HPDE6-E6E7 (cell line): ENCODE measurements around the gene FAM229B.
A peak's percentile ranks its signal among the peaks of the same experiment; 100 is the strongest.
"Not testable (repeated sequence)": the region's sequence is repeated elsewhere in the genome, so short reads cannot be mapped to it uniquely, and the experiment has no call there.

Source experiments
- DNase-seq: peaks from one replicate; pipeline ENCODE4 v3.0.0; 2011; ENCODE audit warnings: missing footprints; ENCODE audit errors: extremely low spot score

Gene FAM229B

GRCh38 chr6:112087136-112087911, at the start of gene FAM229B, which contains the start of gene TUBE1:
FAM229B (plus strand) TSS chr6:112087591; CDS start chr6:112099284, 11,693 bp downstream.
TUBE1 (minus strand) TSS chr6:112087482; CDS start chr6:112087434, 48 bp downstream.
- DNase-seq: peak; percentile 64

- no peak for DNase-seq
These were observed 49.6 kb upstream of the FAM229B start for GRCh38 chr6:112037783-112038216.

GRCh38 chr6:112038268-112038667, 49.1 kb upstream of the FAM229B start:
- DNase-seq: no peak

GRCh38 chr6:112038756-112039430, 48.5 kb upstream of the FAM229B start:
- DNase-seq: no peak

- no peak for DNase-seq
These were observed 48.0 kb upstream of the FAM229B start for GRCh38 chr6:112039431-112039770.

- DNase-seq: no peak
These were observed 46.4 kb upstream of the FAM229B start for GRCh38 chr6:112040956-112041355.

GRCh38 chr6:112041535-112041934, 45.9 kb upstream of the FAM229B start:
- DNase-seq: no peak

- DNase-seq: peak; percentile 83
These were observed 44.1 kb upstream of the FAM229B start for GRCh38 chr6:112043032-112044007.

- DNase-seq: no peak
These were observed 43.2 kb upstream of the FAM229B start for GRCh38 chr6:112044196-112044595.

GRCh38 chr6:112044856-112045255, 42.5 kb upstream of the FAM229B start:
- no peak for DNase-seq

GRCh38 chr6:112047523-112047922, 39.9 kb upstream of the FAM229B start:
- DNase-seq: not testable (repeated sequence)

- no peak for DNase-seq
These were observed 38.2 kb upstream of the FAM229B start for GRCh38 chr6:112049026-112049799.

GRCh38 chr6:112049996-112050395, 37.4 kb upstream of the FAM229B start:
- DNase-seq: no peak

GRCh38 chr6:112050429-112050828, 37.0 kb upstream of the FAM229B start:
- DNase-seq: no peak

GRCh38 chr6:112051251-112051740, 36.1 kb upstream of the FAM229B start:
- DNase-seq: not testable (repeated sequence)

- no peak for DNase-seq
These were observed 33.4 kb upstream of the FAM229B start, which contains the start of gene CCN6 for GRCh38 chr6:112054001-112054400. CCN6 (plus strand) TSS chr6:112054104; CDS start chr6:112054358, 254 bp downstream.

- DNase-seq: no peak
These were observed 32.7 kb upstream of the FAM229B start for GRCh38 chr6:112054555-112055190.

- DNase-seq: no peak
These were observed 29.0 kb upstream of the FAM229B start for GRCh38 chr6:112058243-112059032.

- no peak for DNase-seq
These were observed 25.8 kb upstream of the FAM229B start for GRCh38 chr6:112061605-112062004.
